ENCODE measurements around the gene LLPH. TPM values are rescaled to one million over a fixed set of nuclear protein-coding genes. Genes with fewer than 3 reads are reported as not detected.
A peak's percentile ranks its signal among the peaks of the same experiment; 100 is the strongest.

LLPH gene
- total RNA-seq, 1 donor from 2014 or later, result 3.9 TPM

DNA sequence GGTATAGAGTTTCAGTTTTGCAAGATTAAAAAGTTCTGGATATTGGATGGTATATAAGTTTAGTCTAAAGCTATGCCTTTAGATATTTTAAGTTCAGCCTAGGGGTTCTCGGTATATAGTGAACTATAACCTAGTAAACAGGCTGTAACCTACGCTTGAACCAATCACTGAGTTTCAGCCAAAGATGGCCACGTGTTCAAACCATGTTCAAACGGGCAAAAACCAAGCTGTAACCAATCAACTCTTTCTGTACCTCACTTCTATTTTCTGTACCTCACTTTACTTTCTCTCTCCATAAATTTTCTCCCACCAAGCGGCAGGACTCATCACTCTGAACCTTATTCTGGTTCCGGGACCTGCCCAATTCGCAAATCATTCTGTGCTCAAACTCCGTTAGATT lies 37.9 kb upstream of the LLPH start:
- Histone ChIP-seq H3K9me3 (no peaks in the 10 kb centered on the region), H3K4me3 (peak overlapping the region; percentile 80 to 88), H3K4me1 (peaks cover 26% of the 10 kb centered on the region), H3K27me3 (no peaks in the 10 kb centered on the region), H3K36me3 (no peaks in the 10 kb centered on the region), H3K27ac (peak overlapping the region; percentile 98)
- intact Hi-C loops (cut with DNase I), result no loop called here
- TF ChIP-seq POLR2A (IDR thresholded peaks at IDR 0.05) (no peak), CTCF (IDR thresholded peaks at IDR 0.05) (no peak), POLR2AphosphoS5 (IDR thresholded peaks at IDR 0.05; ENCODE audit: insufficient read depth in 1 of 2, low read depth in 1 of 2) (no peak)
- no peak for DNase-seq (ENCODE audit: extremely low spot score in 2 of 2)

DNA sequence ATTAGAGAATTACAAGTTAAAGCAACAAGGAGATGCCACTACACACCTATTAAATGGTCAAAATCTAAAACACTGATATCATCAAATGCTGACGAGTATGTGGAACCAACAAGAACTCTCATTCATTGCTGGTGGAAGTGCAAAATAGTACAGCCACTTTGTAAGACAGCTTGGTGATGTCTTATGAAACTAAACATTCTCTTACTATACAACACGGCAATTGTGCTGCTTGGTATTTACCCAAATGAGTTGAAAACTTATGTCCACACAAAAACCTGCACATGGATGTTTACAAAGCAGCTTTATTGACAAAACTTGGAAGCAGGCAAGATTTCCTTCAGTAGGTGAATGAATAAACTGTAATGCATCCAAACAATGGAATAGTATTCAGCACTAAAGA lies 36.0 kb upstream of the LLPH start:
- no peak overlapping the region for H3K27ac ChIP-seq
- no peaks in the 10 kb centered on the region for H3K36me3 ChIP-seq
- H3K4me3 ChIP-seq, result no peak overlapping the region
- intact Hi-C loops (cut with DNase I), result no loop called here
- no peaks in the 10 kb centered on the region for H3K27me3 ChIP-seq
- H3K9me3 ChIP-seq, result no peaks in the 10 kb centered on the region
- no peak for DNase-seq (ENCODE audit: extremely low spot score in 2 of 2)
- H3K4me1 ChIP-seq, result peaks cover 41% of the 10 kb centered on the region
- TF ChIP-seq POLR2AphosphoS5 (IDR thresholded peaks at IDR 0.05; ENCODE audit: insufficient read depth in 1 of 2, low read depth in 1 of 2), result no peak
- no peak for TF ChIP-seq POLR2A (IDR thresholded peaks at IDR 0.05)
- no peak for TF ChIP-seq CTCF (IDR thresholded peaks at IDR 0.05)

DNA sequence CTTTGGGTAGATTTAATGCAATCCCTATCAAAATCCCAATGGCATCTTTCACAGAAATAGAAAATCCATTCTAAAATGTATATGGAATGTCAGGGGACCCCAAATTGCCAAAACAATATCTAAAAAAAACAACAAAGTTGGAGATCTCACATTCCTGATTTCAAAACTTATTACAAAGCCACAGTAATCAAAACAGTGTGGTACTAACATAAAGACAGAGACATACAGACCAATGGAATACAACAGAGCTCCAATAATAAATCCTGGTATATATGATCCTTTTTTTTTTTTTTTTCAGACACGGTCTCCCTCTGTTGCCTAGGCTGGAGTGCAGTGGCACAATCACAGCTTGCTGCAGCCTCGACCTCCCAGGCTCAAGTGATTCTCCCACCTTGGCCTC lies 34.6 kb upstream of the LLPH start:
- no peaks in the 10 kb centered on the region for H3K9me3 ChIP-seq
- peaks cover 0 to 12% of the 10 kb centered on the region in 2 donors for H3K36me3 ChIP-seq
- H3K27me3 ChIP-seq, result no peaks in the 10 kb centered on the region
- no peak for TF ChIP-seq CTCF (IDR thresholded peaks at IDR 0.05)
- TF ChIP-seq POLR2AphosphoS5 (IDR thresholded peaks at IDR 0.05; ENCODE audit: insufficient read depth in 1 of 2, low read depth in 1 of 2), result no peak
- intact Hi-C loops (cut with DNase I), result no loop called here
- peaks cover 41% of the 10 kb centered on the region for H3K4me1 ChIP-seq
- H3K27ac ChIP-seq, result no peak overlapping the region
- DNase-seq (ENCODE audit: extremely low spot score in 2 of 2), result no peak
- no peak overlapping the region for H3K4me3 ChIP-seq

GRCh38 chr12:66164349-66164821 lies 33.8 kb upstream of the LLPH start:
- peaks cover 41% of the 10 kb centered on the region for H3K4me1 ChIP-seq
- H3K4me3 ChIP-seq, result no peak overlapping the region
- H3K27me3 ChIP-seq, result no peaks in the 10 kb centered on the region
- peaks cover 0 to 18% of the 10 kb centered on the region in 2 donors for H3K36me3 ChIP-seq
- no peak for DNase-seq (ENCODE audit: extremely low spot score in 2 of 2)
- TF ChIP-seq CTCF (IDR thresholded peaks at IDR 0.05), result no peak
- TF ChIP-seq POLR2A (IDR thresholded peaks at IDR 0.05), result no peak
- no peak for TF ChIP-seq POLR2AphosphoS5 (IDR thresholded peaks at IDR 0.05; ENCODE audit: insufficient read depth in 1 of 2, low read depth in 1 of 2)
- intact Hi-C loops (cut with DNase I), result no loop called here
- no peaks in the 10 kb centered on the region for H3K9me3 ChIP-seq
- no peak overlapping the region for H3K27ac ChIP-seq

DNA sequence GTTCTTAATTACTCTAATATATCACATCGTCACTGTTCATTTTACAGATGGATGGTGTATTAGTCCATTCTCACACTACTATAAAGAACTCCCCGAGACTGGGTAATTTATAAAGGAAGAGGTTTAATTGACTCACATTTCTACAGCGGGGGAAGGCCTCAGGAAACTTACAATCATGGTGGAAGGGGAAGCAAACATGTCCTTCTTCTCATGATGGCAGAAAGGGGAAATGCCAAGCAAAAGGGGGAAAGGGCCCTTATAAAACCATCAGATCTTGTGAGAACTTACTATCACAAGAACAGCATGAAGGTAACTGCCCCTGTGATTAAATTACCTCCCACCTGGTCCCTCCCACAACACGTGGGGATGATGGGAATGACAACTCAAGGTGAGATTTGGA lies 32.7 kb upstream of the LLPH start:
- no peaks in the 10 kb centered on the region for H3K27me3 ChIP-seq
- intact Hi-C loops (cut with DNase I), result no loop called here

More for the DNA sequence above, 32.7 kb upstream of the LLPH start:
- H3K4me1 ChIP-seq, result peaks cover 34% of the 10 kb centered on the region
- H3K9me3 ChIP-seq, result no peaks in the 10 kb centered on the region
- no peak for DNase-seq (ENCODE audit: extremely low spot score in 2 of 2)
- no peak for TF ChIP-seq CTCF (IDR thresholded peaks at IDR 0.05)
- no peak for TF ChIP-seq POLR2AphosphoS5 (IDR thresholded peaks at IDR 0.05; ENCODE audit: insufficient read depth in 1 of 2, low read depth in 1 of 2)
- TF ChIP-seq POLR2A (IDR thresholded peaks at IDR 0.05), result no peak
- H3K36me3 ChIP-seq, result peaks cover 0 to 25% of the 10 kb centered on the region in 2 donors
- no peak overlapping the region for H3K4me3 ChIP-seq
- H3K27ac ChIP-seq, result no peak overlapping the region

Measured in vagina (tissue), 2 donors.